ENCODE data around the gene ELP1. TPM values are rescaled to one million over a fixed set of nuclear protein-coding genes. Genes with fewer than 3 reads are reported as not detected.

The ELP1 gene
- total RNA-seq, 4 donors from 2014 or later, result 7.9 to 18.1 (median 13.3) TPM

DNA sequence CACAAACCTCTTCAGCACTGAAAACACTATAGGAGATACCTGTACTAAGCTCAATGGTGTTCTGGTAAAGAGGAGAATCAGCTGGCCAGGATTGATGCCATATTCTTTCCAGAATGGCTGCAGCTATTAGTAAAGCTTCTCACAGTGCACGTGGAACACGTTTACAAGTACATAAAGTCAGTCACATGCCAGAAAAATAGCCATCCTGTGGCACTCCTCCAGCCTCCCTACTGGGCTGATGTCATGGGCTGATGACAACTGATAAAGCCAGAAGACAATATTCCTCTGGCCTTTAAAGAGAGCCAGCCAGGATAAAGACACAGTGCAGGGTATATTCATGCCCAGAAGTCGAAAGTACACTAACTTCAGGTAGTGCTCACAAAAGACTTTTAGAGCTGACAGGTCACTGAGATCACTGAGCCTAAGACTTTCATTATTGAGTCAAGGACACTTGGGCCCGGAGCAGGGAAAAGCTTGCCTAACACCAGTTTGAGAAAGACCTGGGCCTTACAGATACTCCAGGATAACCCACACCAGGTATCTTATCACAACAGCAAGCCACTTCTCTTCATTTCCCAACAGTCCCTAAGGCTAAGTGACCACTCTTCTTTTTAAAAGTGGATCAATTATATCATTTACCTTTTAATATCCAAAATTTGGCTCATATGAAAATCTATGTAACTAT is 29.7 kb upstream of the ELP1 start:
- no peaks in the 10 kb centered on the region for H3K9me3 ChIP-seq
- in situ Hi-C loops (cut with MboI; ENCODE audit: low pct_ligation_motif_present in 1 of 4, low pct_unique_long_range_greater_than_20kb in 1 of 4, low sequenced_read_pairs in 3 of 4), result loop anchor here in 1 of 4 donors (25.0 kb wide), 1 partner anchor 101 kb away; the partner anchor contains the start of genes ACTL7A and ACTL7B
- no peaks in the 10 kb centered on the region for H3K27me3 ChIP-seq
- H3K36me3 ChIP-seq, result no peaks in the 10 kb centered on the region
- no peak for DNase-seq
- no peak overlapping the region for H3K27ac ChIP-seq
- intact Hi-C loops (cut with DNase I; ENCODE audit: low total_unique reads), result no loop called here
- WGBS, 2 donors (ENCODE audit: low coverage in 1 of 2), result 64 to 100% methylated on average over 1 to 4 of the region's 4 CpGs
- H3K4me3 ChIP-seq, result no peak overlapping the region
- no peaks in the 10 kb centered on the region for H3K4me1 ChIP-seq
- no peak for TF ChIP-seq POLR2AphosphoS5 (IDR thresholded peaks at IDR 0.05)
- TF ChIP-seq POLR2A (IDR thresholded peaks at IDR 0.05), result no peak

DNA sequence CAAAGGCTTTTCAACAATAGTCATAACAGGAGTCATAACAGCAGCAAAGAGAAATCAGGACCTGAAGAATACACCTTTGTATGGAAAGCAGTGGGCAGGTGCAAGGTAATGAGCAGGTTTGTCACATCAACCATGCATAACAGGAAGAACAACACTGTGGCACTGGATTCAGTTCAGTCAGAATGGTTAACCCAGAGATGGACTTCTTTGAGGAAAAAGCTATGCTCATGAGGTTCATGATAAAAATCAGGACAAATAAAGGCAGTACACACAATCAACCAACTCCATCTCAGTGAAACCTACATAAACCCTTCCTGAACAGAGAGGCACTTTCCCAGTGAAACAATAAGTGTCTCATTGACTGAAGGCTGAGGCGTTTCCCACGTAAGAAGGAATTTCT is 27.2 kb upstream of the ELP1 start:
- no peaks in the 10 kb centered on the region for H3K9me3 ChIP-seq
- TF ChIP-seq POLR2A (IDR thresholded peaks at IDR 0.05), result no peak
- TF ChIP-seq POLR2AphosphoS5 (IDR thresholded peaks at IDR 0.05), result no peak
- no peak for TF ChIP-seq EP300 (IDR thresholded peaks at IDR 0.05; ENCODE audit: low read depth)
- TF ChIP-seq, protein P1, sequence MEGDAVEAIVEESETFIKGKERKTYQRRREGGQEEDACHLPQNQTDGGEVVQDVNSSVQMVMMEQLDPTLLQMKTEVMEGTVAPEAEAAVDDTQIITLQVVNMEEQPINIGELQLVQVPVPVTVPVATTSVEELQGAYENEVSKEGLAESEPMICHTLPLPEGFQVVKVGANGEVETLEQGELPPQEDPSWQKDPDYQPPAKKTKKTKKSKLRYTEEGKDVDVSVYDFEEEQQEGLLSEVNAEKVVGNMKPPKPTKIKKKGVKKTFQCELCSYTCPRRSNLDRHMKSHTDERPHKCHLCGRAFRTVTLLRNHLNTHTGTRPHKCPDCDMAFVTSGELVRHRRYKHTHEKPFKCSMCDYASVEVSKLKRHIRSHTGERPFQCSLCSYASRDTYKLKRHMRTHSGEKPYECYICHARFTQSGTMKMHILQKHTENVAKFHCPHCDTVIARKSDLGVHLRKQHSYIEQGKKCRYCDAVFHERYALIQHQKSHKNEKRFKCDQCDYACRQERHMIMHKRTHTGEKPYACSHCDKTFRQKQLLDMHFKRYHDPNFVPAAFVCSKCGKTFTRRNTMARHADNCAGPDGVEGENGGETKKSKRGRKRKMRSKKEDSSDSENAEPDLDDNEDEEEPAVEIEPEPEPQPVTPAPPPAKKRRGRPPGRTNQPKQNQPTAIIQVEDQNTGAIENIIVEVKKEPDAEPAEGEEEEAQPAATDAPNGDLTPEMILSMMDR (IDR thresholded peaks at IDR 0.05), result no peak
- H3K27me3 ChIP-seq, result no peaks in the 10 kb centered on the region
- no peaks in the 10 kb centered on the region for H3K4me1 ChIP-seq
- H3K36me3 ChIP-seq, result no peaks in the 10 kb centered on the region
- no peak for DNase-seq
- H3K4me3 ChIP-seq, result no peak overlapping the region
- in situ Hi-C loops (cut with MboI; ENCODE audit: low pct_ligation_motif_present in 1 of 4, low pct_unique_long_range_greater_than_20kb in 1 of 4, low sequenced_read_pairs in 3 of 4) (loop anchor here in 1 of 4 donors (25.0 kb wide), 1 partner anchor 99 kb away; the partner anchor contains the start of genes ACTL7A and ACTL7B), intact Hi-C loops (cut with DNase I; ENCODE audit: low total_unique reads) (no loop called here)
- WGBS, 2 donors (ENCODE audit: low coverage in 1 of 2), result 94 to 95% methylated on average over 2 of the region's 2 CpGs
- no peak overlapping the region for H3K27ac ChIP-seq

DNA sequence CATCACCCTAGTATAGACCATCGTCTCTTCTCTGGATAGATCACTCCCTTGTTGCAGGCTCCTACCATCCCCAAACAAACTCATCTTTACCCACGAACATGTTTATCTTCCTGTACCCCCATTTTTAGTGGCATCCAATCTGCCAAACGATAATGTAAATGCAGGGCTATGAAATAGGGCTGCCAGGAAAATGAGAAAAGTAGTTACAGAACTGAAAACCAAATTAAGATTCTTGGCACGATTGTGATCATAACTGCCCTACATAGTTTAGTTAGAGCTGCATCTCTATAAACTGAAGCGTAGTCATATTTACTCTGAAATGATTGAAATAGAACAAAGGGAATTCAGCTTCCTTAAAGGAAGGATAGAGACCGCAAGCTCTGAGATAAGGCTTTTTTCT is 26.4 kb upstream of the ELP1 start:
- no peak overlapping the region for H3K4me3 ChIP-seq
- DNase-seq, result no peak
- no peaks in the 10 kb centered on the region for H3K4me1 ChIP-seq
- intact Hi-C loops (cut with DNase I; ENCODE audit: low total_unique reads) (no loop called here), in situ Hi-C loops (cut with MboI; ENCODE audit: low pct_ligation_motif_present in 1 of 4, low pct_unique_long_range_greater_than_20kb in 1 of 4, low sequenced_read_pairs in 3 of 4) (loop anchor here in 1 of 4 donors (25.0 kb wide), 1 partner anchor 98 kb away; the partner anchor contains the start of genes ACTL7A and ACTL7B)
- H3K9me3 ChIP-seq, result no peaks in the 10 kb centered on the region
- TF ChIP-seq POLR2AphosphoS5 (IDR thresholded peaks at IDR 0.05) (no peak), EP300 (IDR thresholded peaks at IDR 0.05; ENCODE audit: low read depth) (no peak), POLR2A (IDR thresholded peaks at IDR 0.05) (no peak)
- TF ChIP-seq, protein P1 (IDR thresholded peaks at IDR 0.05), result no peak
- H3K27me3 ChIP-seq, result no peaks in the 10 kb centered on the region
- 56 to 65% methylated on average over 6 of the region's 6 CpGs for WGBS, 2 donors (ENCODE audit: low coverage in 1 of 2)
- H3K27ac ChIP-seq, result no peak overlapping the region
- no peaks in the 10 kb centered on the region for H3K36me3 ChIP-seq

DNA sequence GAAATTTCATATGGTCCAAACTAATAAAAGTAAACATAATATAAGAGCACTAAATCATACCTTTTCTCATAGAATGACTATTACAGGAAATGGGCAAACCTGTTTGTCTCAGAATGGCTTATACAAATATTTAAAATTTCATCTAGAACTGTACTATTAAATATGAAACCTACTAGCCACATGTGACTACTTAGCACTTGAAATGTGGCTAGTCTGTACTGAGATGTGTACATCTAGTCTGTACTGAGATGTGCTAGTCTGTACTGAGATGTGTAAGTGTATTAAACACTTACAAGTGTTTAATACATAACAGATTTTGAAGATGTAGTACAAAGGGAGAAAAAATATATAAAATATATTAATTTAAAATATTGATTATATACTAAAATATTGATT is 22.7 kb upstream of the ELP1 start:
- no peaks in the 10 kb centered on the region for H3K9me3 ChIP-seq
- intact Hi-C loops (cut with DNase I; ENCODE audit: low total_unique reads) (no loop called here), in situ Hi-C loops (cut with MboI; ENCODE audit: low pct_ligation_motif_present in 1 of 4, low pct_unique_long_range_greater_than_20kb in 1 of 4, low sequenced_read_pairs in 3 of 4) (loop anchor here in 1 of 4 donors (25.0 kb wide), 1 partner anchor 94 kb away; the partner anchor contains the start of genes ACTL7A and ACTL7B)
- no peak overlapping the region for H3K27ac ChIP-seq
- peaks cover 0 to 6% (median 1%) of the 10 kb centered on the region in 4 donors for H3K4me1 ChIP-seq
- TF ChIP-seq EP300 (IDR thresholded peaks at IDR 0.05; ENCODE audit: low read depth) (no peak), POLR2AphosphoS5 (IDR thresholded peaks at IDR 0.05) (no peak), POLR2A (IDR thresholded peaks at IDR 0.05) (no peak)
- TF ChIP-seq, protein P1 (IDR thresholded peaks at IDR 0.05), result no peak
- H3K4me3 ChIP-seq, result no peak overlapping the region
- H3K27me3 ChIP-seq, result no peaks in the 10 kb centered on the region
- no peak for DNase-seq
- H3K36me3 ChIP-seq, result no peaks in the 10 kb centered on the region
